ENCODE results near the gene KIAA0825.

The KIAA0825 gene

GRCh38 chr5:94526706-94527105, 91.7 kb downstream of the KIAA0825 start:
- H3K4me3 ChIP-seq (ENCODE audit: low read length): no peak overlapping the region
- no peak for DNase-seq (ENCODE audit: low read depth)
- TF ChIP-seq, protein P1, sequence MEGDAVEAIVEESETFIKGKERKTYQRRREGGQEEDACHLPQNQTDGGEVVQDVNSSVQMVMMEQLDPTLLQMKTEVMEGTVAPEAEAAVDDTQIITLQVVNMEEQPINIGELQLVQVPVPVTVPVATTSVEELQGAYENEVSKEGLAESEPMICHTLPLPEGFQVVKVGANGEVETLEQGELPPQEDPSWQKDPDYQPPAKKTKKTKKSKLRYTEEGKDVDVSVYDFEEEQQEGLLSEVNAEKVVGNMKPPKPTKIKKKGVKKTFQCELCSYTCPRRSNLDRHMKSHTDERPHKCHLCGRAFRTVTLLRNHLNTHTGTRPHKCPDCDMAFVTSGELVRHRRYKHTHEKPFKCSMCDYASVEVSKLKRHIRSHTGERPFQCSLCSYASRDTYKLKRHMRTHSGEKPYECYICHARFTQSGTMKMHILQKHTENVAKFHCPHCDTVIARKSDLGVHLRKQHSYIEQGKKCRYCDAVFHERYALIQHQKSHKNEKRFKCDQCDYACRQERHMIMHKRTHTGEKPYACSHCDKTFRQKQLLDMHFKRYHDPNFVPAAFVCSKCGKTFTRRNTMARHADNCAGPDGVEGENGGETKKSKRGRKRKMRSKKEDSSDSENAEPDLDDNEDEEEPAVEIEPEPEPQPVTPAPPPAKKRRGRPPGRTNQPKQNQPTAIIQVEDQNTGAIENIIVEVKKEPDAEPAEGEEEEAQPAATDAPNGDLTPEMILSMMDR (conservative IDR thresholded peaks at IDR 0.05; ENCODE audit: low read length): no peak

DNA sequence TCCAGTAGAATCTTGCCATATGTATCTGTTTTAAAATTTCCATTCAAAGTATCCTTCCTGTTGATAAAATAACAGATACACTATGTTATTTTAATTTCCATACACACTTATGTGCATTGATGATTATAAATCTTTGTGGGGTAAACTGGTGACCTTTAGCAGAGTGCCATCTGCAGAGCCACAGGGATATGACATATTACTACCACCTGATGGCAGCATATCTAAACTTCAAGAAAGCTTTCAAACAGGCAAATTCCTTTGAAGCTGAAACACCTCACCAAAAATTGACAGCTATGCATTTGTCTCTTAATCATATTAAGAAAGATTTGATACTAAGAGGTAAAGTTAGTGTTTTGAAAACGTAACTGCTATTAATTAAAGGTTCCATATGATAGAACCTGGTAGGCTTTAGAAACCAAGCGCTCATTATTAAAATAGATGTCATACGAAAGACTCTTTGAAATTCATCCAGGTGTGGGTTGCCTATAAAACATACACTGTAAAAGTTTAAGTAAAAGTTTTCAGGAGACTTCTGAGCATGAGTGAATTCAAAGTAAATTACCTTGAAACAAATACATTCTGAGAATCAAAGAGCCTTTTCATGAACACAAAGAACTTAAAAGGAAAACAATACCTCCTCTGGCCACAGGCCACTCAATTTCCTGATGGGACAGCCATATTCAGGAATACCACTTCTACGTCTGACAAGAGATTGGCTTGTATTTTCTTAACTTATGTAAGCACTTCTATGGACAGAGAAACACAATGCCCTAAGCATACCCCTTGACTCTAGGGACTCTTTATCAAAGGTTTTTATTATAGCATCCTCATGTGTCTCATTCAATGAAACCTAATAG, 93.3 kb downstream of the KIAA0825 start:
- no peak overlapping the region for H3K4me3 ChIP-seq (ENCODE audit: low read length)
- peak; percentile 44 for DNase-seq (ENCODE audit: low read depth)
- TF ChIP-seq, protein P1 (conservative IDR thresholded peaks at IDR 0.05; ENCODE audit: low read length): peak; percentile 64

- no peak for DNase-seq (ENCODE audit: low read depth)
- TF ChIP-seq, protein P1 (conservative IDR thresholded peaks at IDR 0.05; ENCODE audit: low read length): no peak
- H3K4me3 ChIP-seq (ENCODE audit: low read length): no peak overlapping the region
Measured at GRCh38 chr5:94523018-94523417, 95.4 kb downstream of the KIAA0825 start.

GRCh38 chr5:94522117-94522516, 96.3 kb downstream of the KIAA0825 start:
- DNase-seq (ENCODE audit: low read depth): peak; percentile 15
- H3K4me3 ChIP-seq (ENCODE audit: low read length): no peak overlapping the region
- TF ChIP-seq, protein P1 (conservative IDR thresholded peaks at IDR 0.05; ENCODE audit: low read length): no peak

DNA sequence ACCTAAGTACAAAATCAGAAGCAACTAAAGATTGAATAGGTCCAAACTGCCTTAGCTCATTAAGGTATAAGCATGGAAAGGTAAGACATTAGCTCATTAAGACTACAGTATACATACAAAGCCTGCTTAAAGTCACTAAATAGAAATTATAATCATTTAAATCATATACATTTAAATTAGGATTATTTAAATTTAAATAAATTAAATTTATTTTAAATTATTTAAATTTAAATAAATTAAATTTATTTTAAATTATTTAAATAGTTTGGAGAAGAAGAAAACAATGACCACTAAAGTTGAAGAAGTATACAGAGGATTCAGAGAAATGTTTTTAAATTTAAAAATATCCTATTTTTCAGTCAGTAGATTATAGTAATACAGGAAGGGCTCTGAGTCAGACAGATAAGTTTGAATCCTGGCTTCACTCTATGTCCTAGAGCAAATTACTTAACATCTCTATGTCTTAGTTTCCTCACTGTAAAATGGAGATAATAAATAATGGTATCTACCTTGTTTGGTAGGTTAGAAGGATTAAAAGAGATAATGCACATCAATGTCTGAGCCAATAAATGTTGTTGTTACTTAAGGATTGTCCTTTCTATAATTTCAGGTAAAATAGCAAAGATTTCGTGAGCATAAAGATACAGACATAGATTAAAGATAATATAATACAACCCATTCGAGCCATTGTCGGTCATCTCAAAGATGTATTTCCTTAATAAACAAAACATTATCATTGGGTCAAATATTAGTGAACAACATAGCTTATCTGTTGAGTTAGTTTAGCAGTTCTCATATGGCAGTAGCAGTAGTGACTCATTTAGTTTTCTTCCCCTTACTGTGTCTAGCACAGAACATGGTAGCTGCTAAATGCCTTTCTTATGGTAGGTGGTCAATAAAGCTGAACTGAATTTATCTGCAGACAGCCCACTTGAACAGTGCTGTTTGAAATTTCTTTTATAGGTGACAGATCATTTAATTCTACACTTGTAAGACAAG, 100.6 kb downstream of the KIAA0825 start:
- TF ChIP-seq, protein P1 (conservative IDR thresholded peaks at IDR 0.05; ENCODE audit: low read length): no peak
- DNase-seq (ENCODE audit: low read depth): no peak
- H3K4me3 ChIP-seq (ENCODE audit: low read length): no peak overlapping the region

- H3K4me3 ChIP-seq (ENCODE audit: low read length): no peak overlapping the region
- TF ChIP-seq, protein P1 (conservative IDR thresholded peaks at IDR 0.05; ENCODE audit: low read length): no peak
- no peak for DNase-seq (ENCODE audit: low read depth)
Measured at GRCh38 chr5:94516148-94516547, 102.3 kb downstream of the KIAA0825 start.
